GM18861 (cell line): ENCODE measurements around the gene EPHB2.

Source experiments
- ATAC-seq: cut with Tn5 transposase; IDR thresholded peaks from one replicate; pipeline ENCODE4 v1.9.1; 2021; ENCODE audit not compliant: unreplicated experiment

EPHB2 gene

GRCh38 chr1:22853651-22854185 lies 143.1 kb downstream of the EPHB2 start:
- no peak for ATAC-seq

GRCh38 chr1:22854688-22855565 lies 144.3 kb downstream of the EPHB2 start:
- no peak for ATAC-seq

- no peak for ATAC-seq
These were observed 145.3 kb downstream of the EPHB2 start for GRCh38 chr1:22855668-22856606.

GRCh38 chr1:22857661-22858060 lies 147.0 kb downstream of the EPHB2 start:
- ATAC-seq, result no peak

GRCh38 chr1:22860414-22860800 lies 149.8 kb downstream of the EPHB2 start:
- ATAC-seq, result no peak

GRCh38 chr1:22860883-22861385 lies 150.3 kb downstream of the EPHB2 start:
- no peak for ATAC-seq

GRCh38 chr1:22861764-22862440 lies 151.3 kb downstream of the EPHB2 start:
- no peak for ATAC-seq

GRCh38 chr1:22862752-22863151 lies 152.1 kb downstream of the EPHB2 start:
- ATAC-seq, result no peak

- no peak for ATAC-seq
These were observed 153.1 kb downstream of the EPHB2 start for GRCh38 chr1:22863766-22864165.

- no peak for ATAC-seq
These were observed 154.2 kb downstream of the EPHB2 start for GRCh38 chr1:22864886-22865285.

- no peak for ATAC-seq
These were observed 155.1 kb downstream of the EPHB2 start for GRCh38 chr1:22865736-22866135.

- ATAC-seq, result no peak
These were observed 156.2 kb downstream of the EPHB2 start for GRCh38 chr1:22866868-22867267.

GRCh38 chr1:22868331-22868730 lies 157.7 kb downstream of the EPHB2 start:
- no peak for ATAC-seq

- no peak for ATAC-seq
These were observed 158.7 kb downstream of the EPHB2 start for GRCh38 chr1:22869325-22869724.

GRCh38 chr1:22870201-22870871 lies 159.7 kb downstream of the EPHB2 start:
- ATAC-seq, result no peak

GRCh38 chr1:22872981-22873664 lies 162.5 kb downstream of the EPHB2 start:
- ATAC-seq, result no peak

GRCh38 chr1:22874785-22875184 lies 164.1 kb downstream of the EPHB2 start:
- no peak for ATAC-seq

GRCh38 chr1:22875241-22875640 lies 164.6 kb downstream of the EPHB2 start:
- ATAC-seq, result no peak

GRCh38 chr1:22875841-22876240 lies 165.2 kb downstream of the EPHB2 start:
- no peak for ATAC-seq
